Lower leg skin (tissue), 3 donors: ENCODE measurements around the gene GAK.

ENCODE experiments used
- CTCF ChIP-seq, 3 donors: fragments of 450-650 bp; IDR thresholded peaks; one replicate each; pipeline ENCODE4 v1.5.1; 2016; ENCODE audit warnings: antibody characterized with exemption in 3 of 3, mild to moderate bottlenecking in 3 of 3, moderate library complexity in 2 of 3
- POLR2A ChIP-seq, 2 donors: fragments of 450-650 bp; IDR thresholded peaks; one replicate each; pipeline ENCODE4 v1.6.1; 2016 to 2017; ENCODE audit warnings: antibody characterized with exemption in 2 of 2, mild to moderate bottlenecking in 1 of 2, moderate library complexity in 1 of 2

GRCh38 chr4:929096-929765 lies 2.9 kb downstream of the GAK start:
- TF ChIP-seq CTCF (IDR thresholded peaks at IDR 0.05), result no peak
- TF ChIP-seq POLR2A (IDR thresholded peaks at IDR 0.05), result no peak
